HepG2 (cell line): ENCODE measurements around the gene PSMB10. TPM values are rescaled to one million over a fixed set of nuclear protein-coding genes. Genes with fewer than 3 reads are reported as not detected.

Source experiments
- EEA1 ChIP-seq: sonication (generic); formaldehyde crosslinking; IDR thresholded peaks from 2 replicates; pipeline ENCODE4 v1.5.1; 2020; ENCODE audit warnings: mild to moderate bottlenecking, missing genetic modification reagents, borderline replicate concordance
- GTF2F1 ChIP-seq: fragments of 150-350 bp; IDR thresholded peaks from 2 replicates; pipeline ENCODE4 v1.6.1; 2014; ENCODE audit warnings: low read length
- MYNN ChIP-seq: sonication (generic); formaldehyde crosslinking; IDR thresholded peaks from 2 replicates; pipeline ENCODE4 v1.4.0; 2020; ENCODE audit warnings: mild to moderate bottlenecking, low read depth, missing genetic modification reagents
- PBX3 ChIP-seq: sonication (generic); formaldehyde crosslinking; IDR thresholded peaks from 2 replicates; pipeline ENCODE4 v1.8.1; 2023; ENCODE audit warnings: missing genetic modification reagents, inconsistent platforms, borderline replicate concordance
- RNF219 ChIP-seq: sonication (generic); formaldehyde crosslinking; IDR thresholded peaks from 2 replicates; pipeline ENCODE4 v1.5.0; 2020; ENCODE audit warnings: mild to moderate bottlenecking, missing genetic modification reagents
- SALL1 ChIP-seq: sonication (generic); formaldehyde crosslinking; IDR thresholded peaks from 2 replicates; pipeline ENCODE4 v1.8.0; 2022; ENCODE audit warnings: mild to moderate bottlenecking, missing genetic modification reagents
- UBTF ChIP-seq: sonication (generic); formaldehyde crosslinking; IDR thresholded peaks from 2 replicates; pipeline ENCODE4 v1.4.0; 2020; ENCODE audit warnings: mild to moderate bottlenecking, missing genetic modification reagents
- ZBTB25 ChIP-seq: IDR thresholded peaks from 2 replicates; pipeline ENCODE4 v1.6.1; 2018; ENCODE audit warnings: missing genetic modification reagents
- ZNF253 ChIP-seq: sonication (generic); formaldehyde crosslinking; IDR thresholded peaks from 2 replicates; pipeline ENCODE4 v1.8.0; 2022; ENCODE audit warnings: mild to moderate bottlenecking, missing genetic modification reagents, borderline replicate concordance
- ZNF329 ChIP-seq: sonication (generic); formaldehyde crosslinking; IDR thresholded peaks from 2 replicates; pipeline ENCODE4 v1.9.0; 2021; ENCODE audit warnings: low read depth, mild to moderate bottlenecking, missing genetic modification reagents
- ZNF33B ChIP-seq: sonication (generic); formaldehyde crosslinking; IDR thresholded peaks from 2 replicates; pipeline ENCODE4 v1.5.1; 2020; ENCODE audit warnings: mild to moderate bottlenecking, missing genetic modification reagents
- ZNF550 ChIP-seq: sonication (generic); formaldehyde crosslinking; IDR thresholded peaks from 2 replicates; pipeline ENCODE4 v1.4.0; 2020; ENCODE audit warnings: mild to moderate bottlenecking, missing genetic modification reagents, borderline replicate concordance
- ZNF652 ChIP-seq: IDR thresholded peaks from 2 replicates; pipeline ENCODE4 v1.6.1; 2016; ENCODE audit warnings: low read depth, borderline replicate concordance
- ZNF770 ChIP-seq: sonication (generic); formaldehyde crosslinking; IDR thresholded peaks from 2 replicates; pipeline ENCODE4 v1.5.0; 2020; ENCODE audit warnings: mild to moderate bottlenecking, missing genetic modification reagents
- ZUFSP ChIP-seq: sonication (generic); formaldehyde crosslinking; IDR thresholded peaks from 2 replicates; pipeline ENCODE4 v1.9.0; 2021; ENCODE audit warnings: missing genetic modification reagents, mild to moderate bottlenecking, borderline replicate concordance
- polyA plus RNA-seq, 8 experiments: library from polyadenylated mRNA; depleted of rRNA in 3 of 8; stranded (reverse) in 7 of 8; unstranded in 1 of 8; fragments of >200 nt; fragmentation: Illumina TruSeq in 4 of 8; extraction: Trizol in 4 of 8; gene quantifications; 2 replicates each; pipeline versions ENCODE4 v1.2.1 to v1.2.3, GENCODE V29; 2011 to 2016; ENCODE audit warnings: low read depth in 4 of 8, missing spikeins in 1 of 8, mixed read lengths in 1 of 8; ENCODE audit not compliant: insufficient read depth in 1 of 8
- total RNA-seq, 5 experiments: library from RNA; depleted of rRNA; stranded (reverse); fragments of >200 nt; fragmentation: Illumina TruSeq; extraction: Trizol; gene quantifications; 2 replicates each; pipeline ENCODE4 v1.2.3, GENCODE V29; 2016; ENCODE audit warnings: low read depth in 1 of 5

The PSMB10 gene
- total and polyA plus RNA-seq, 2 of the 13 experiments (the other 11 are each of a cell fraction or from before 2014, with no cell fraction given): 12.7 to 65.9 TPM

- TF ChIP-seq ZBTB25: no peak; the same call in 1 of the 2 replicates
- TF ChIP-seq ZNF329 (CRISPR knock-in tag): peak; percentile 29
- TF ChIP-seq ZNF770 (CRISPR knock-in tag): peak; percentile 85
- no peak for TF ChIP-seq ZNF652
- TF ChIP-seq ZNF550 (CRISPR knock-in tag): no peak
- TF ChIP-seq ZUFSP (CRISPR knock-in tag): no peak
- TF ChIP-seq GTF2F1: no peak
- 0 out of 2 replicates have a peak, but pooled peaks have one; percentile 28 for TF ChIP-seq RNF219
- 0 out of 2 replicates have a peak, but pooled peaks have one; percentile 31 for TF ChIP-seq PBX3 (CRISPR knock-in tag)
- no peak; the same call in 1 of the 2 replicates for TF ChIP-seq EEA1 (CRISPR knock-in tag)
- TF ChIP-seq SALL1 (CRISPR knock-in tag): peak; percentile 77
- TF ChIP-seq ZNF253: no peak
- peak; percentile 35 for TF ChIP-seq UBTF (CRISPR knock-in tag)
- TF ChIP-seq MYNN (CRISPR knock-in tag): no peak
- 0 out of 2 replicates have a peak, but pooled peaks have one; percentile 35 for TF ChIP-seq ZNF33B
Measured at GRCh38 chr16:67968400-67969253, 32.0 kb upstream of the PSMB10 start, which contains the start of gene SLC12A4 (continued).
